ENCODE measurements around the gene PRRX2. TPM values are rescaled to one million over a fixed set of nuclear protein-coding genes. Genes with fewer than 3 reads are reported as not detected.
A peak's percentile ranks its signal among the peaks of the same experiment; 100 is the strongest.
"Not testable (repeated sequence)": the region's sequence is repeated elsewhere in the genome, so short reads cannot be mapped to it uniquely, and the experiment has no call there.

The PRRX2 gene
- total RNA-seq, 2 donors from 2014 or later = not detected

- H3K36me3 Mint-ChIP-seq = no peaks in the 10 kb centered on the region
- H3K27ac Mint-ChIP-seq = no peak overlapping the region
- peaks cover 0 to 4% of the 10 kb centered on the region in 2 donors for H3K27me3 Mint-ChIP-seq
- H3K9me3 Mint-ChIP-seq = no peaks in the 10 kb centered on the region
- H3K4me1 Mint-ChIP-seq (ENCODE audit: low read depth in 2 of 2) = peaks cover 0 to 2% of the 10 kb centered on the region in 2 donors
- ATAC-seq (no peak), DNase-seq (ENCODE audit: low spot score) (no peak)
- no peak overlapping the region for H3K4me3 Mint-ChIP-seq
Observed at GRCh38 chr9:129653823-129654553, 11.5 kb upstream of the PRRX2 start.

DNA sequence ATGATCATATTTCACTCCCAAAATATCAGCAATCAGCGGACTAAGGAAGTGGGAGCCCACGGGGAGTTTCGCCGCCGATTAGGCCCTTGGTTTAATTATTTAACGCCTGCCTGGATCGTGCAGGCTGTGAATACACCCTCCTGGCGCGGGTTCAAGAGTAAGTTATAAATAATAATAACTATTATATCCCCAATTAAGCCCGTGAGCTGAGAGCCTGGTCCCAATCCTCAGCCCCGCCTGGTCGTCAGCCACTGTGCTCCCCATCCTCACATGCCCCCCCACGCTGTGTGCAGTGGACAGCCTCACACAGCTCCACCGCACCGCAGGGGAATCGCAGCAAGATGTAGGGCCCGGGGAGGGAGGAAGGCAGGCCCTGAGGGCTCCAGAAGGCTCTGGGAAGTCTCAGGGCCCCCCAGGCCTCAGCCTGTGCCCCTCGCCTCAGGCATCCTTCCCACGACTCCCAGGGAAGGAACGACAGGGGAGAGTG, 10.8 kb upstream of the PRRX2 start:
- ATAC-seq = no peak
- peaks cover 0 to 2% of the 10 kb centered on the region in 2 donors for H3K4me1 Mint-ChIP-seq (ENCODE audit: low read depth in 2 of 2)
- H3K27ac Mint-ChIP-seq = no peak overlapping the region
- no peaks in the 10 kb centered on the region for H3K36me3 Mint-ChIP-seq
- H3K27me3 Mint-ChIP-seq = peaks cover 0 to 4% of the 10 kb centered on the region in 2 donors
- no peaks in the 10 kb centered on the region for H3K9me3 Mint-ChIP-seq
- DNase-seq (ENCODE audit: low spot score) = no peak
- H3K4me3 Mint-ChIP-seq = no peak overlapping the region

- peaks cover 0 to 4% of the 10 kb centered on the region in 2 donors for H3K27me3 Mint-ChIP-seq
- no peak overlapping the region for H3K27ac Mint-ChIP-seq
- H3K4me1 Mint-ChIP-seq (ENCODE audit: low read depth in 2 of 2) = peaks cover 0 to under 1% of the 10 kb centered on the region in 2 donors
- ATAC-seq (no peak), DNase-seq (ENCODE audit: low spot score) (no peak)
- no peaks in the 10 kb centered on the region for H3K36me3 Mint-ChIP-seq
- no peaks in the 10 kb centered on the region for H3K9me3 Mint-ChIP-seq
- no peak overlapping the region for H3K4me3 Mint-ChIP-seq
Observed at GRCh38 chr9:129655154-129655553, 10.3 kb upstream of the PRRX2 start.

GRCh38 chr9:129655696-129656095, 9.8 kb upstream of the PRRX2 start:
- no peaks in the 10 kb centered on the region for H3K36me3 Mint-ChIP-seq
- no peak for ATAC-seq
- H3K4me1 Mint-ChIP-seq (ENCODE audit: low read depth in 2 of 2) = no peaks in the 10 kb centered on the region
- H3K9me3 Mint-ChIP-seq = no peaks in the 10 kb centered on the region
- H3K27ac Mint-ChIP-seq = peak overlapping the region in 1 of 2 donors; percentile 22
- no peak overlapping the region for H3K4me3 Mint-ChIP-seq
- no peak for DNase-seq (ENCODE audit: low spot score)
- H3K27me3 Mint-ChIP-seq = peaks cover 0 to 4% of the 10 kb centered on the region in 2 donors

- H3K4me3 Mint-ChIP-seq = no peak overlapping the region
- no peaks in the 10 kb centered on the region for H3K9me3 Mint-ChIP-seq
- H3K27ac Mint-ChIP-seq = no peak overlapping the region
- H3K27me3 Mint-ChIP-seq = peaks cover 0 to 4% of the 10 kb centered on the region in 2 donors
- no peaks in the 10 kb centered on the region for H3K36me3 Mint-ChIP-seq
- DNase-seq (ENCODE audit: low spot score) (no peak), ATAC-seq (peak; percentile 60 to 84)
- no peaks in the 10 kb centered on the region for H3K4me1 Mint-ChIP-seq (ENCODE audit: low read depth in 2 of 2)
Observed at GRCh38 chr9:129656795-129657390, 8.6 kb upstream of the PRRX2 start.

GRCh38 chr9:129661029-129661428, 4.4 kb upstream of the PRRX2 start:
- ATAC-seq = no peak

GRCh38 chr9:129662239-129662638, 3.2 kb upstream of the PRRX2 start:
- not testable (repeated sequence) for ATAC-seq; H3K27me3 Mint-ChIP-seq; H3K36me3 Mint-ChIP-seq; H3K4me1 Mint-ChIP-seq (ENCODE audit: low read depth in 2 of 2); H3K9me3 Mint-ChIP-seq; H3K4me3 Mint-ChIP-seq; H3K27ac Mint-ChIP-seq; DNase-seq (ENCODE audit: low spot score)

More at GRCh38 chr9:129661029-129661428, 4.4 kb upstream of the PRRX2 start:
- Mint-ChIP-seq H3K9me3 (no peaks in the 10 kb centered on the region), H3K27me3 (peaks cover 0 to 4% of the 10 kb centered on the region in 2 donors), H3K4me1 (ENCODE audit: low read depth in 2 of 2) (peaks cover 0 to 4% of the 10 kb centered on the region in 2 donors), H3K4me3 (no peak overlapping the region), H3K27ac (no peak overlapping the region), H3K36me3 (no peaks in the 10 kb centered on the region)
- DNase-seq (ENCODE audit: low spot score) = no peak

GRCh38 chr9:129664746-129665388, 580 bp upstream of the PRRX2 start:
- Mint-ChIP-seq H3K4me3 (peak overlapping the region; percentile 71), H3K9me3 (no peaks in the 10 kb centered on the region), H3K4me1 (ENCODE audit: low read depth in 2 of 2) (peaks cover 0 to 4% of the 10 kb centered on the region in 2 donors), H3K27me3 (peaks cover 0 to 7% of the 10 kb centered on the region in 2 donors), H3K36me3 (no peaks in the 10 kb centered on the region), H3K27ac (no peak overlapping the region)
- no peak for ATAC-seq
- no peak for DNase-seq (ENCODE audit: low spot score)

DNA sequence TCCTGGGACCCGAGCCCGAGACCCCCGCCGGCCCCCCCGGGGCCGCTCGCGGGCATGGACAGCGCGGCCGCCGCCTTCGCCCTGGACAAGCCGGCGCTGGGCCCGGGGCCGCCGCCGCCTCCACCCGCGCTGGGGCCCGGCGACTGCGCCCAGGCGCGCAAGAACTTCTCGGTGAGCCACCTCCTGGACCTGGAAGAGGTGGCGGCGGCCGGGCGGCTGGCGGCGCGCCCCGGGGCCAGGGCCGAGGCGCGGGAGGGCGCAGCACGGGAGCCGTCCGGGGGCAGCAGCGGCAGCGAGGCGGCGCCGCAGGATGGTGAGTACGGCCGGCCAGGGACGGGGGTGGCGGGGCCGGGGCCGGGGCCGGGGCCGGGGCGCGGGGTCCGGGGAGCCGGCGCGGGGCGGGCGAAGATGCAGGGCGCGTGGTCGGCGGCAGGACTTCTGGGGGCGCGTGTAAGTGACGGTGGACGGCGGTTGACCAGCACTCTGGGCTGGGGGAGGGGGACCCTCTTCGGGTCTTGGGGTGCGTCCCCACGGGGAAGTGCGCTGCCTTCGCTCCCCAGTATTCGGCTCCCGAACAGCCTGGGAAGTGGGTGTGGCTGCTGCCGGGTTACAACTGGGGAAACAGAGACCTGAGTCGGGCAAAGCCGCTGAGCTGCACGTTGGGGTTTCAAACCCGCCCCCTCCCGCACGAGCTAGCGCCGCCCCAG, 520 bp downstream of the PRRX2 start:
- no peak for DNase-seq (ENCODE audit: low spot score)
- peaks cover 0 to 4% of the 10 kb centered on the region in 2 donors for H3K4me1 Mint-ChIP-seq (ENCODE audit: low read depth in 2 of 2)
- no peak overlapping the region for H3K4me3 Mint-ChIP-seq

DNA sequence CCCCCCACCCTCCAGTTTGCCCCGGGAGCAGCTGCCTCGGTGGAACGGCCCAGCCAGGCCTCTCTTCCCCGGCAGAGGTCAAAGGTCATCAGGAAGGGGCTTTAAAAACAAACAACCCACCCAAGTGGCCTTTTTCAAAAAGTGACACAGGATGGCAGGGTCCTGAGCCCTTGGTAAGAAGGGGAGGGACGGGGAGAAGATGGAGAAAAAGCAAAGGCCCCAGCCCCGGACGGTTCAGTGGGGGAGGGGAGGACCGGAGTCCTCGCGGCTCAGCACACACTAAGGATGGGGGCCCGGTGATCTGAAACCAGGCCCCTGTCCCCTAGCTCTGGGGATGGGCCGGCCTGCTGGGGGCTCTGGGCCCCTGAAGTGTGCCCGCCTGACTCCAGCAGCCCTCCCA, 1.1 kb downstream of the PRRX2 start:
- Mint-ChIP-seq H3K9me3 (no peaks in the 10 kb centered on the region), H3K4me1 (ENCODE audit: low read depth in 2 of 2) (peaks cover 0 to 4% of the 10 kb centered on the region in 2 donors), H3K27ac (no peak overlapping the region), H3K27me3 (peaks cover 0 to 8% of the 10 kb centered on the region in 2 donors), H3K4me3 (no peak overlapping the region), H3K36me3 (no peaks in the 10 kb centered on the region)
- no peak for ATAC-seq
- DNase-seq (ENCODE audit: low spot score) = no peak

More for the DNA sequence above, 520 bp downstream of the PRRX2 start:
- H3K27ac Mint-ChIP-seq = no peak overlapping the region
- no peaks in the 10 kb centered on the region for H3K9me3 Mint-ChIP-seq
- peak in 1 of 2 donors; percentile 20 for ATAC-seq
- H3K36me3 Mint-ChIP-seq = no peaks in the 10 kb centered on the region
- peaks cover 0 to 8% of the 10 kb centered on the region in 2 donors for H3K27me3 Mint-ChIP-seq

DNA sequence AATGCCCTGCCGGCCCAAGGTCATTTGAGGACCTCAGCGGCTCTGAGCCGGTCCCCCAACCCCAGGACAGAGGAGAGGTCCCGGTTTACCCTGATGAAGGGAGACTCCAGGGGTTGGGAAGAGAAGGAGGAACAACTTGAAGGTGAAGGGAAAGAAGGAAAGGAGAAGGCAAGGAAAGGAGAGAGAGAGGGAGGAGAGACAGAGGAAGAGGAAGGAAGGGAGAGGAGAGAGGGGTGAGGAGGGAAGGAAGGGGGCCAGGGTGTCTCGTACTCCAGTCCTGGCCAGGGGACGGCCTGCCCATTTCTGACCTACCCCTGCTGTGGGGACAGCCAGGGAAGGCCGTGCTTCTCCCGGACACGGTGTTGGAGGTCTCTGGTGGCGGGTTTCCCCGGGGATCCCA, 1.9 kb downstream of the PRRX2 start:
- H3K4me1 Mint-ChIP-seq (ENCODE audit: low read depth in 2 of 2) = peaks cover 0 to 4% of the 10 kb centered on the region in 2 donors
- ATAC-seq (peak in 1 of 2 donors; percentile 5), DNase-seq (ENCODE audit: low spot score) (no peak)
- H3K4me3 Mint-ChIP-seq = no peak overlapping the region
- H3K36me3 Mint-ChIP-seq = no peaks in the 10 kb centered on the region
- peaks cover 0 to 8% of the 10 kb centered on the region in 2 donors for H3K27me3 Mint-ChIP-seq
- no peaks in the 10 kb centered on the region for H3K9me3 Mint-ChIP-seq
- no peak overlapping the region for H3K27ac Mint-ChIP-seq

- DNase-seq (ENCODE audit: low spot score) = no peak
- peak; percentile 11 to 12 for ATAC-seq
- Mint-ChIP-seq H3K36me3 (no peaks in the 10 kb centered on the region), H3K27ac (no peak overlapping the region), H3K4me1 (ENCODE audit: low read depth in 2 of 2) (peaks cover 0 to 4% of the 10 kb centered on the region in 2 donors), H3K9me3 (no peaks in the 10 kb centered on the region), H3K4me3 (no peak overlapping the region), H3K27me3 (peaks cover 0 to 11% of the 10 kb centered on the region in 2 donors)
Observed at GRCh38 chr9:129667850-129668249, 2.4 kb downstream of the PRRX2 start.

GRCh38 chr9:129669141-129669718, 3.8 kb downstream of the PRRX2 start:
- Mint-ChIP-seq H3K27me3 (peaks cover 0 to 11% of the 10 kb centered on the region in 2 donors), H3K4me1 (ENCODE audit: low read depth in 2 of 2) (peaks cover 0 to 4% of the 10 kb centered on the region in 2 donors), H3K4me3 (no peak overlapping the region), H3K27ac (no peak overlapping the region), H3K36me3 (no peaks in the 10 kb centered on the region), H3K9me3 (no peaks in the 10 kb centered on the region)
- no peak for DNase-seq (ENCODE audit: low spot score)
- no peak for ATAC-seq
